ENCODE data around the gene BTBD7. TPM values are rescaled to one million over a fixed set of nuclear protein-coding genes. Genes with fewer than 3 reads are reported as not detected.
A peak's percentile ranks its signal among the peaks of the same experiment; 100 is the strongest.

BTBD7 gene
- total and polyA plus RNA-seq, 2 donors (not counting 3 experiments of a cell fraction or from before 2014, with no cell fraction given): 20.9 to 50.2 TPM

GRCh38 chr14:93330609-93331000 is 2.2 kb downstream of the BTBD7 start:
- POLR2A ChIA-PET: interaction anchor here (1.5 kb wide), 1 partner anchor 13 kb away, joined by 3 read pairs; no protein-coding TSS in a partner anchor
- no peaks in the 10 kb centered on the region for H3K36me3 ChIP-seq (ENCODE audit: control insufficient read depth in 2 of 2, extremely low read depth in 1 of 2, insufficient read depth in 2 of 2, low read length in 2 of 2)
- peaks cover 28% of the 10 kb centered on the region for H3K4me1 ChIP-seq (ENCODE audit: control insufficient read depth, extremely low read depth, insufficient read depth, low read length)
- peak overlapping the region; percentile 82 for H3K27ac ChIP-seq (ENCODE audit: insufficient read depth, low read depth, low read length)
- peak overlapping the region; percentile 86 for H3K9ac ChIP-seq (replicated peaks; ENCODE audit: extremely low read depth, insufficient read depth, low read length)
- no peak overlapping the region for H2AFZ ChIP-seq (ENCODE audit: low read depth, low read length)
- peak overlapping the region; percentile 92 for H3K4me2 ChIP-seq (ENCODE audit: insufficient read depth, low read length)
- no peak for DNase-seq (ENCODE audit: low read depth, low spot score)
- peaks cover 70% of the 10 kb centered on the region for H3K79me2 ChIP-seq (ENCODE audit: control insufficient read depth, insufficient read depth, low read length)
- dilution Hi-C loops (cut with MboI; ENCODE audit: extremely low pct_ligation_motif_present, low sequenced_read_pairs) (no loop called here), intact Hi-C loops (cut with micrococcal nuclease) (loop anchor here (5.0 to 10.0 kb wide), 2 partner anchors 73 to 216 kb away; partner anchors contain the start of gene ITPK1)
- no peak for FAIRE-seq
- H3K9me3 ChIP-seq (replicated peaks; ENCODE audit: control insufficient read depth, insufficient read depth, low read length): no peaks in the 10 kb centered on the region
- no TSS peak for BruUV-seq (replicated peaks)
- no peaks in the 10 kb centered on the region for H3K9me1 ChIP-seq (replicated peaks; ENCODE audit: control insufficient read depth, extremely low read depth, insufficient read depth, low read length)
- peaks cover 2% of the 10 kb centered on the region for H4K20me1 ChIP-seq (replicated peaks; ENCODE audit: control insufficient read depth, extremely low read depth, insufficient read depth, low read length)
- CTCF ChIA-PET: interaction anchor here (0.7 to 3.2 kb wide), 4 partner anchors 11 to 124 kb away, joined by 4 to 23 read pairs (median 8); partner anchors contain the start of genes GON7 and UBR7
- H3K4me3 ChIP-seq (replicated peaks in 1 of 3; ENCODE audit: insufficient read depth in 1 of 3, low read depth in 1 of 3, low read length in 3 of 3): peak overlapping the region in 2 of 3 experiments; percentile 94 to 95
- no peak for TF ChIP-seq GATA2 (IDR thresholded peaks at IDR 0.05; ENCODE audit: insufficient read depth, insufficient read length, low read depth, low read length)
- no peak for TF ChIP-seq POLR2AphosphoS5 (IDR thresholded peaks at IDR 0.05; ENCODE audit: insufficient read depth, low read depth, low read length)
- TF ChIP-seq FOS (IDR thresholded peaks at IDR 0.05; ENCODE audit: borderline replicate concordance, insufficient read depth, low read length): no peak
- no peak for TF ChIP-seq CTCF (IDR thresholded peaks at IDR 0.05; ENCODE audit: extremely low read depth in 1 of 2, insufficient read depth in 1 of 2, low read depth in 1 of 2, low read length in 2 of 2)
- no peak for TF ChIP-seq MAX (IDR thresholded peaks at IDR 0.05; ENCODE audit: insufficient read depth, insufficient read length)
- TF ChIP-seq EZH2 (IDR thresholded peaks at IDR 0.05; ENCODE audit: borderline replicate concordance, low read depth, low read length, severe bottlenecking): no peak
- no peaks in the 10 kb centered on the region for H3K27me3 ChIP-seq (ENCODE audit: control insufficient read depth in 2 of 2, insufficient read depth in 2 of 2, low read length in 2 of 2)

Measured in endothelial cell of umbilical vein (primary cell).